Brain microvascular endothelial cell (primary cell): ENCODE measurements around the gene AP1S3.
A peak's percentile ranks its signal among the peaks of the same experiment; 100 is the strongest.

ENCODE experiments used
- DNase-seq: peaks from one replicate; pipeline ENCODE4 v3.0.0-alpha.2; 2020
- H3K27ac ChIP-seq: fragments of 250-450 bp; sonication (Bioruptor Pico); 2 replicates; pipeline ENCODE4 v1.5.1; 2020; ENCODE audit warnings: mild to moderate bottlenecking, moderate library complexity
- H3K27me3 ChIP-seq: fragments of 250-450 bp; sonication (Bioruptor Pico); replicated peaks from 2 replicates; pipeline ENCODE4 v1.5.1; 2020; ENCODE audit warnings: mild to moderate bottlenecking
- H3K36me3 ChIP-seq: fragments of 250-450 bp; sonication (Bioruptor Pico); replicated peaks from 2 replicates; pipeline ENCODE4 v1.5.1; 2020; ENCODE audit warnings: mild to moderate bottlenecking
- H3K4me3 ChIP-seq: 2 replicates; pipeline ENCODE4 v1.5.1; 2011; ENCODE audit warnings: low read depth, mild to moderate bottlenecking, control low read depth, low read length, moderate library complexity
- in situ Hi-C: cut with HindIII; loops from 2 replicates; pipeline ENCODE4 v1.10.0; 2017; ENCODE audit warnings: low sequenced_read_pairs, low pct_ligation_motif_present
- TF ChIP-seq, protein P1 (sequence below): IDR thresholded peaks from 2 replicates; pipeline ENCODE4 v1.5.1; 2011; ENCODE audit warnings: low read depth, mild to moderate bottlenecking, moderate library complexity, low read length, control low read depth, inconsistent platforms; ENCODE audit errors: missing control alignments

The AP1S3 gene

GRCh38 chr2:223736488-223736887 is 100.9 kb downstream of the AP1S3 start:
- TF ChIP-seq, protein P1, sequence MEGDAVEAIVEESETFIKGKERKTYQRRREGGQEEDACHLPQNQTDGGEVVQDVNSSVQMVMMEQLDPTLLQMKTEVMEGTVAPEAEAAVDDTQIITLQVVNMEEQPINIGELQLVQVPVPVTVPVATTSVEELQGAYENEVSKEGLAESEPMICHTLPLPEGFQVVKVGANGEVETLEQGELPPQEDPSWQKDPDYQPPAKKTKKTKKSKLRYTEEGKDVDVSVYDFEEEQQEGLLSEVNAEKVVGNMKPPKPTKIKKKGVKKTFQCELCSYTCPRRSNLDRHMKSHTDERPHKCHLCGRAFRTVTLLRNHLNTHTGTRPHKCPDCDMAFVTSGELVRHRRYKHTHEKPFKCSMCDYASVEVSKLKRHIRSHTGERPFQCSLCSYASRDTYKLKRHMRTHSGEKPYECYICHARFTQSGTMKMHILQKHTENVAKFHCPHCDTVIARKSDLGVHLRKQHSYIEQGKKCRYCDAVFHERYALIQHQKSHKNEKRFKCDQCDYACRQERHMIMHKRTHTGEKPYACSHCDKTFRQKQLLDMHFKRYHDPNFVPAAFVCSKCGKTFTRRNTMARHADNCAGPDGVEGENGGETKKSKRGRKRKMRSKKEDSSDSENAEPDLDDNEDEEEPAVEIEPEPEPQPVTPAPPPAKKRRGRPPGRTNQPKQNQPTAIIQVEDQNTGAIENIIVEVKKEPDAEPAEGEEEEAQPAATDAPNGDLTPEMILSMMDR: no peak
- H3K4me3 ChIP-seq: no peak overlapping the region
- peak overlapping the region; percentile 86 for H3K27ac ChIP-seq
- no peak for DNase-seq
- H3K36me3 ChIP-seq: no peaks in the 10 kb centered on the region
- no peaks in the 10 kb centered on the region for H3K27me3 ChIP-seq
- in situ Hi-C loops: no loop called here

- H3K4me3 ChIP-seq: no peak overlapping the region
- no peaks in the 10 kb centered on the region for H3K27me3 ChIP-seq
- H3K36me3 ChIP-seq: no peaks in the 10 kb centered on the region
- H3K27ac ChIP-seq: peak overlapping the region; percentile 86
- TF ChIP-seq, protein P1: no peak
- DNase-seq: peak; percentile 94
- in situ Hi-C loops: no loop called here
Observed at GRCh38 chr2:223735659-223736244, 101.6 kb downstream of the AP1S3 start.

DNA sequence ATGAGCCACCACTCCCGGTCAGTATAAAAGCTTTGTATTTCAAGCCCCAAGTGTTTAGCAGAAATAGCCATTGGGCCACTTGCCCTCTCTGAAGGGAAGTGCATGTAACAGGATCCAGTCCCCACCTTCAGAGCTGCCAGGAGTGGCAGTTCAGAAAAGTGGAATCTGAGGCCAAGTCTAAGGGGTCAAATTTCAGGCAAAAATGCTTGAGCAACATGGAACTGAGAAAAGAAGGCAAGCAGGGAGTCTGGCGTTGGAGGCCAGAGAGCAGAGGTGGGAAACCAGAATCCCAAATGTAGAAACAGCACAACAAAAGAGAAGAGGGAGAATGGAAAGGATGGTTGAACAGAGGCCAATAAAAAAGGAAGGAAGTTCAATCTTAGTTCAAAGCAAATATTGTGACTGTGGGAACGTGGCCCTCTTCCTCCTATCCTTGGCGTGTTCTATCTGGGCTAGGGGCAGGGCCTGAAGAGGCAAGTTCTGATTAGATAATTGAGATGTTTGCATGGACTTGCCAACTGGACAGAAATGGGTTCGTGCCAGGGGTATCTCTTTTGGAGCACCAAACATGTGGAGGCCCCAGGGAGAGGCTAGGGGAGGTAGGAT is 102.2 kb downstream of the AP1S3 start:
- TF ChIP-seq, protein P1: no peak
- Histone ChIP-seq H3K27me3 (no peaks in the 10 kb centered on the region), H3K36me3 (no peaks in the 10 kb centered on the region), H3K27ac (peak overlapping the region; percentile 86), H3K4me3 (no peak overlapping the region)
- in situ Hi-C loops: no loop called here
- DNase-seq: peak; percentile 55

DNA sequence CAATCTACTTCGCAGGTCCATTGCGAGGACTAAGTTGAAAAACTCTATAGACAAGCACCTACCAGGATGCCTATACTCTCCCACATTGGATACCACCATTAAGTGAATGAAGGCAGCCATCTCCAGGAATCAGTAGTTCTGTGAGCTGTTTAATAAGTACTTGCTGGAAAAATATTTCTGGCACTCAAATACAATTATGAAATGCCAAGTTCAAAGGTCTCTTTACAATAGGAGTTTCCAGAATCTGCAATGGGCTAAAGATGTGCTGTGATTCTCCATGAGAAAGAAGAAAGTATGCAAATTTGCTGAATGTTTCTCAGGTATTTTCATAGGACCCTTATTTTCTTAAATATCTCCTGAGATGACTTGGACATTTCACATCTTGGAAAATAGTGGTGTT is 103.0 kb downstream of the AP1S3 start:
- TF ChIP-seq, protein P1: no peak

GRCh38 chr2:223732346-223732745 is 105.0 kb downstream of the AP1S3 start:
- no peak overlapping the region for H3K27ac ChIP-seq
- no peak for DNase-seq
- TF ChIP-seq, protein P1: no peak
- H3K27me3 ChIP-seq: no peaks in the 10 kb centered on the region
- in situ Hi-C loops: no loop called here
- H3K36me3 ChIP-seq: no peaks in the 10 kb centered on the region
- H3K4me3 ChIP-seq: no peak overlapping the region

More for the DNA sequence above, 103.0 kb downstream of the AP1S3 start:
- no peak overlapping the region for H3K4me3 ChIP-seq
- H3K27ac ChIP-seq: no peak overlapping the region
- no peaks in the 10 kb centered on the region for H3K36me3 ChIP-seq
- in situ Hi-C loops: no loop called here
- no peak for DNase-seq
- H3K27me3 ChIP-seq: no peaks in the 10 kb centered on the region

- no peak for DNase-seq
- in situ Hi-C loops: no loop called here
Observed at GRCh38 chr2:223731503-223731902, 105.9 kb downstream of the AP1S3 start.

More at GRCh38 chr2:223731503-223731902, 105.9 kb downstream of the AP1S3 start:
- no peaks in the 10 kb centered on the region for H3K27me3 ChIP-seq
- H3K4me3 ChIP-seq: no peak overlapping the region
- TF ChIP-seq, protein P1: no peak
- H3K27ac ChIP-seq: no peak overlapping the region
- no peaks in the 10 kb centered on the region for H3K36me3 ChIP-seq
